GM12875 (cell line): ENCODE data around the gene FBXO9.
"Not testable (repeated sequence)": the region's sequence is repeated elsewhere in the genome, so short reads cannot be mapped to it uniquely, and the experiment has no call there.

Source experiments
- H3K4me3 ChIP-seq: one replicate; pipeline ENCODE4 v1.5.1; 2011; ENCODE audit warnings: low read depth, low read length, control low read depth
- CTCF ChIP-seq: IDR thresholded peaks from 2 replicates; pipeline ENCODE4 v1.5.1; 2011; ENCODE audit warnings: low read depth, mild to moderate bottlenecking, control low read depth, inconsistent platforms, low read length, moderate library complexity, borderline replicate concordance; ENCODE audit not compliant: insufficient read depth

Gene FBXO9

GRCh38 chr6:53056273-53056672 lies 8.9 kb upstream of the FBXO9 start:
- no peak overlapping the region for H3K4me3 ChIP-seq
- no peak for TF ChIP-seq CTCF

GRCh38 chr6:53058388-53059195 lies 6.6 kb upstream of the FBXO9 start:
- H3K4me3 ChIP-seq = no peak overlapping the region
- TF ChIP-seq CTCF = no peak

- no peak overlapping the region for H3K4me3 ChIP-seq
- no peak for TF ChIP-seq CTCF
These were observed 5.3 kb upstream of the FBXO9 start for GRCh38 chr6:53059648-53060589.

GRCh38 chr6:53062169-53062539 lies 3.0 kb upstream of the FBXO9 start:
- peak overlapping the region; percentile 61 for H3K4me3 ChIP-seq
- no peak for TF ChIP-seq CTCF

GRCh38 chr6:53064255-53064654 lies 949 bp upstream of the FBXO9 start:
- not testable (repeated sequence) for H3K4me3 ChIP-seq

GRCh38 chr6:53064726-53065265 lies 408 bp upstream of the FBXO9 start:
- TF ChIP-seq CTCF = no peak
- H3K4me3 ChIP-seq = peak overlapping the region; percentile 74

GRCh38 chr6:53066077-53066417 lies 843 bp downstream of the FBXO9 start:
- TF ChIP-seq CTCF = no peak
- H3K4me3 ChIP-seq = peak overlapping the region; percentile 74
